Aorta (tissue), 5 donors: Measurements from ENCODE around the gene STRAP. TPM values are rescaled to one million over a fixed set of nuclear protein-coding genes. Genes with fewer than 3 reads are reported as not detected.

ENCODE experiments used
- ATAC-seq: fragments of 200-7000 bp; cut with Tn5 transposase; one replicate; pipeline ENCODE4 v1.9.1; 2022; ENCODE audit warnings: moderate library complexity; ENCODE audit not compliant: low FRiP score
- DNase-seq, 2 donors: peaks; one replicate each; pipeline ENCODE4 v3.0.0-alpha.2; 2020
- H3K27ac ChIP-seq, 2 donors: one replicate each; pipeline ENCODE4 v1.5.1; 2013; ENCODE audit warnings: low read length in 2 of 2, mild to moderate bottlenecking in 2 of 2, moderate library complexity in 2 of 2, control low read depth in 1 of 2, inconsistent platforms in 1 of 2, low read depth in 1 of 2
- H3K27me3 ChIP-seq, 2 donors: one replicate each; pipeline ENCODE4 v1.6.1; 2013; ENCODE audit warnings: control low read depth in 1 of 2, low read length in 1 of 2, mild to moderate bottlenecking in 1 of 2, moderate library complexity in 1 of 2; ENCODE audit not compliant: insufficient read depth in 2 of 2, control insufficient read depth in 1 of 2
- H3K36me3 ChIP-seq, 2 donors: one replicate each; pipeline ENCODE4 v1.6.1; 2013; ENCODE audit warnings: control low read depth in 1 of 2, low read length in 1 of 2, mild to moderate bottlenecking in 1 of 2; ENCODE audit not compliant: insufficient read depth in 2 of 2, control insufficient read depth in 1 of 2
- H3K4me1 ChIP-seq, 2 donors: one replicate each; pipeline ENCODE4 v1.6.1; 2013; ENCODE audit warnings: low read length in 2 of 2, control low read depth in 1 of 2, mild to moderate bottlenecking in 1 of 2, moderate library complexity in 1 of 2; ENCODE audit not compliant: insufficient read depth in 2 of 2, control insufficient read depth in 1 of 2
- H3K4me3 ChIP-seq, 2 donors: one replicate each; pipeline ENCODE4 v1.5.1; 2013; ENCODE audit warnings: low read length in 2 of 2, control low read depth in 1 of 2, mild to moderate bottlenecking in 1 of 2
- H3K9me3 ChIP-seq: one replicate; pipeline ENCODE4 v1.6.1; 2013; ENCODE audit warnings: mild to moderate bottlenecking, low read length; ENCODE audit not compliant: control insufficient read depth
- WGBS, 2 donors: extraction: QIAGEN DNeasy Blood & Tissue Kit; methylation state at CpG; one replicate each; pipeline ENCODE4 v1.1.7; 2013; 5-methylcytosine and 5-hydroxymethylcytosine counted together
- intact Hi-C, 2 donors: fragments of 100-400 bp; cut with DNase I; formaldehyde crosslinking; loops; one replicate each; pipeline versions ENCODE4 v1.14.2 to v1.15.0; 2022
- long read RNA-seq, 2 donors: library from polyadenylated mRNA; unstranded; transcript quantifications; one replicate each; pipeline ENCODE4 v2.0.0, GENCODE V29; 2020 to 2021
- polyA plus RNA-seq, 2 donors: library from polyadenylated mRNA; stranded (reverse); fragments of 200-250 nt; gene quantifications; one replicate each; pipeline ENCODE4 v1.2.3, GENCODE V29; 2013
- total RNA-seq, 2 donors: library from RNA; stranded (reverse); fragmentation: NEBNext Ultra II Directional; extraction: Animal tissue kit (Norgen Biotek cat#: 25700); gene quantifications; one replicate each; pipeline ENCODE4 v1.2.1, GENCODE V29; 2021
- donor health status: healthy with polysubstance abuse.
- donor health status: Bipolar disorder and iron deficiency.
- donor health status: DM: no; HTN: no; CAD: no.
- donor health status: DM: no; HTN: no; CAD: no.
- donor health status: DM: yes; HTN: yes; CAD: no.

STRAP gene
- total RNA-seq (10 to 100 TPM; 62.1 to 85.2 TPM), polyA plus RNA-seq (100 to 1,000 TPM in 1 of 2 donors, 10 to 100 TPM in 1; 60.2 to 120 TPM)
- long read RNA-seq, donor 1, transcript STRAP-206 (9 exons, 1,698 nt) = minor isoform, 93 of 780 reads
- long read RNA-seq, donor 1, transcript STRAP-202 (10 exons, 1,866 nt) = major isoform, 618 of 780 reads
- long read RNA-seq, donor 1, partial matches to known transcripts = 17 of 780 reads
- long read RNA-seq, donor 1, other reads (novel, unspliced or antisense) = 51 of 780 reads
- long read RNA-seq, donor 2, transcript STRAP-202 (10 exons, 1,866 nt) = major isoform, 59 of 68 reads
- long read RNA-seq, donor 2, partial matches to known transcripts = 2 of 68 reads
- long read RNA-seq, donor 2, other reads (novel, unspliced or antisense) = 3 of 68 reads

- H3K36me3 ChIP-seq = no peaks in the 10 kb centered on the region
- peak within 1 kb of the TSS; percentile 56 to 87 for H3K27ac ChIP-seq
- peak within 1 kb of the TSS; percentile 13 to 88 for H3K4me3 ChIP-seq
- H3K27me3 ChIP-seq = no peaks in the 10 kb centered on the region
- H3K9me3 ChIP-seq = no peaks in the 10 kb centered on the region
- ATAC-seq (peak; percentile 99), DNase-seq (peak; percentile 97 to 99)
- intact Hi-C loops = no loop called here
- WGBS, 2 donors = 0 to 1% methylated on average over 60 to 63 of the region's 63 CpGs
- peaks cover 0 to 6% of the 10 kb centered on the region in 2 donors for H3K4me1 ChIP-seq
Observed at GRCh38 chr12:15882118-15882971, at the start of gene STRAP. STRAP (plus strand) TSS chr12:15882387; CDS start chr12:15882708, 321 bp downstream.

GRCh38 chr12:15834575-15834974 is 47.6 kb upstream of the STRAP start:
- no peak for DNase-seq
- WGBS, 2 donors = 92% methylated on average over 4 of the region's 4 CpGs
- no peaks in the 10 kb centered on the region for H3K27me3 ChIP-seq
- H3K27ac ChIP-seq = no peak overlapping the region
- no peak overlapping the region for H3K4me3 ChIP-seq
- no peaks in the 10 kb centered on the region for H3K9me3 ChIP-seq
- intact Hi-C loops = no loop called here
- ATAC-seq = no peak
- no peaks in the 10 kb centered on the region for H3K36me3 ChIP-seq
- H3K4me1 ChIP-seq = peaks cover 0 to 3% of the 10 kb centered on the region in 2 donors

- Histone ChIP-seq H3K9me3 (no peaks in the 10 kb centered on the region), H3K27me3 (no peaks in the 10 kb centered on the region), H3K36me3 (no peaks in the 10 kb centered on the region), H3K27ac (peak overlapping the region in 1 of 2 donors; percentile 26), H3K4me3 (no peak overlapping the region), H3K4me1 (no peaks in the 10 kb centered on the region)
- peak; percentile 64 for ATAC-seq
- WGBS, 2 donors = 20 to 25% methylated on average over 5 of the region's 5 CpGs
- intact Hi-C loops = loop anchor here (5.0 kb wide), 2 partner anchors 45 to 50 kb away; partner anchors contain the start of gene EPS8 (in 1 of the 2)
- no peak for DNase-seq
Observed at GRCh38 chr12:15837141-15837790, 44.9 kb upstream of the STRAP start.

- no peak overlapping the region for H3K4me3 ChIP-seq
- no peaks in the 10 kb centered on the region for H3K36me3 ChIP-seq
- H3K4me1 ChIP-seq = no peaks in the 10 kb centered on the region
- no peak for ATAC-seq
- H3K27me3 ChIP-seq = no peaks in the 10 kb centered on the region
- intact Hi-C loops = loop anchor here (5.0 kb wide), 2 partner anchors 47 to 52 kb away; partner anchors contain the start of gene EPS8 (in 1 of the 2)
- DNase-seq = no peak
- no peak overlapping the region for H3K27ac ChIP-seq
- no peaks in the 10 kb centered on the region for H3K9me3 ChIP-seq
- WGBS, 2 donors = 74 to 80% methylated on average over 2 of the region's 2 CpGs
Observed at GRCh38 chr12:15839041-15839440, 43.1 kb upstream of the STRAP start.

GRCh38 chr12:15839682-15840081 is 42.5 kb upstream of the STRAP start:
- no peak overlapping the region for H3K27ac ChIP-seq
- ATAC-seq (no peak), DNase-seq (no peak)
- no peaks in the 10 kb centered on the region for H3K27me3 ChIP-seq
- H3K4me1 ChIP-seq = no peaks in the 10 kb centered on the region
- H3K4me3 ChIP-seq = no peak overlapping the region
- no peaks in the 10 kb centered on the region for H3K36me3 ChIP-seq
- intact Hi-C loops = loop anchor here (5.0 kb wide), 2 partner anchors 47 to 52 kb away; partner anchors contain the start of gene EPS8 (in 1 of the 2)
- H3K9me3 ChIP-seq = no peaks in the 10 kb centered on the region

GRCh38 chr12:15842108-15842507 is 40.1 kb upstream of the STRAP start:
- Histone ChIP-seq H3K9me3 (no peaks in the 10 kb centered on the region), H3K4me3 (no peak overlapping the region), H3K36me3 (no peaks in the 10 kb centered on the region), H3K27me3 (no peaks in the 10 kb centered on the region), H3K4me1 (no peaks in the 10 kb centered on the region), H3K27ac (no peak overlapping the region)
- 33 to 44% methylated on average over 3 of the region's 3 CpGs for WGBS, 2 donors
- DNase-seq (no peak), ATAC-seq (no peak)
- intact Hi-C loops = no loop called here

GRCh38 chr12:15846887-15847286 is 35.3 kb upstream of the STRAP start:
- no peaks in the 10 kb centered on the region for H3K36me3 ChIP-seq
- intact Hi-C loops = no loop called here
- no peak overlapping the region for H3K4me3 ChIP-seq
- peak overlapping the region in 1 of 2 donors; percentile 14 for H3K27ac ChIP-seq
- H3K9me3 ChIP-seq = no peaks in the 10 kb centered on the region
- no peak for DNase-seq
- H3K4me1 ChIP-seq = no peaks in the 10 kb centered on the region
- 1 to 9% methylated on average over 2 of the region's 2 CpGs for WGBS, 2 donors
- ATAC-seq = peak; percentile 60
- H3K27me3 ChIP-seq = no peaks in the 10 kb centered on the region

- Histone ChIP-seq H3K27me3 (no peaks in the 10 kb centered on the region), H3K27ac (no peak overlapping the region), H3K36me3 (no peaks in the 10 kb centered on the region), H3K4me1 (no peaks in the 10 kb centered on the region), H3K9me3 (no peaks in the 10 kb centered on the region), H3K4me3 (no peak overlapping the region)
- DNase-seq (no peak), ATAC-seq (no peak)
- intact Hi-C loops = no loop called here
- 91 to 95% methylated on average over 1 of the region's 1 CpG for WGBS, 2 donors
Observed at GRCh38 chr12:15848606-15849005, 33.6 kb upstream of the STRAP start.
